Type B pancreatic cell (in vitro differentiated cells): ENCODE results near the gene TNFAIP6. TPM values are rescaled to one million over a fixed set of nuclear protein-coding genes. Genes with fewer than 3 reads are reported as not detected.

Source experiments
- DNase-seq: peaks from one replicate; pipeline ENCODE4 v3.0.0; 2021; ENCODE audit warnings: mixed read lengths; ENCODE audit not compliant: unreplicated experiment; ENCODE audit errors: extremely low spot score
- H3K27ac Mint-ChIP-seq: 2 replicates; pipeline ENCODE4 v1.8.0; 2021; ENCODE audit warnings: mild to moderate bottlenecking, mixed read lengths
- H3K27me3 Mint-ChIP-seq: 2 replicates; pipeline ENCODE4 v1.8.0; 2021; ENCODE audit warnings: mixed read lengths
- H3K36me3 Mint-ChIP-seq: 2 replicates; pipeline ENCODE4 v1.8.0; 2021; ENCODE audit warnings: mixed read lengths
- H3K4me1 Mint-ChIP-seq: one replicate; pipeline ENCODE4 v1.8.0; 2021; ENCODE audit warnings: mixed read lengths; ENCODE audit not compliant: unreplicated experiment
- H3K4me3 Mint-ChIP-seq: 2 replicates; pipeline ENCODE4 v1.8.0; 2021; ENCODE audit warnings: mild to moderate bottlenecking, mixed read lengths
- H3K9me3 Mint-ChIP-seq: 2 replicates; pipeline ENCODE4 v1.8.0; 2021; ENCODE audit warnings: mixed read lengths
- total RNA-seq: library from RNA; stranded (reverse); gene quantifications from 2 replicates; pipeline ENCODE4 v1.2.1, GENCODE V29; 2021; ENCODE audit warnings: low replicate concordance
- TF ChIP-seq, protein P1 (sequence below): fragments of 200-600 bp; sonication (generic); conservative IDR thresholded peaks from 2 replicates; pipeline ENCODE4 v1.5.0; 2021; ENCODE audit warnings: antibody characterized with exemption, mild to moderate bottlenecking

Gene TNFAIP6
- total RNA-seq, 1 donor from 2014 or later = 0.87 TPM

DNA sequence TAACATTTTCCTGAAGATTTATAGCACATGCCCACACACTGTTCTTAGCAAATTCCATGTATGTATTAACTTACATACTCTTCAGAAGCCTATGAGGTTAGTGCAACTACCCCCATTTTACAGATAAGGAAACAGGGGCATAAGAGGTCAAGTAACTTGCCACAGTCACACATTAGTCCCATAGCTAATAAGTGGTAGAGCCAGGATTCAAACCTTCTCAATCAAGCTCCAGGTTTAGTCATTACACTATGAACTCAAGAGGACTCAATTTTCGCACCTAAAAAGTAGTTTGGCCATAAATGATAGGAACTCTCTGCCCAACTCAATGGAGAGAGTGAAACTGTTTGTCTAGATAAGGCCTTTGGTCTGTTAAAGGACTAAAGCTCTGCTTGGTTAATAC is 42.6 kb downstream of the TNFAIP6 start:
- H3K27me3 Mint-ChIP-seq = no peaks in the 10 kb centered on the region
- TF ChIP-seq, protein P1, sequence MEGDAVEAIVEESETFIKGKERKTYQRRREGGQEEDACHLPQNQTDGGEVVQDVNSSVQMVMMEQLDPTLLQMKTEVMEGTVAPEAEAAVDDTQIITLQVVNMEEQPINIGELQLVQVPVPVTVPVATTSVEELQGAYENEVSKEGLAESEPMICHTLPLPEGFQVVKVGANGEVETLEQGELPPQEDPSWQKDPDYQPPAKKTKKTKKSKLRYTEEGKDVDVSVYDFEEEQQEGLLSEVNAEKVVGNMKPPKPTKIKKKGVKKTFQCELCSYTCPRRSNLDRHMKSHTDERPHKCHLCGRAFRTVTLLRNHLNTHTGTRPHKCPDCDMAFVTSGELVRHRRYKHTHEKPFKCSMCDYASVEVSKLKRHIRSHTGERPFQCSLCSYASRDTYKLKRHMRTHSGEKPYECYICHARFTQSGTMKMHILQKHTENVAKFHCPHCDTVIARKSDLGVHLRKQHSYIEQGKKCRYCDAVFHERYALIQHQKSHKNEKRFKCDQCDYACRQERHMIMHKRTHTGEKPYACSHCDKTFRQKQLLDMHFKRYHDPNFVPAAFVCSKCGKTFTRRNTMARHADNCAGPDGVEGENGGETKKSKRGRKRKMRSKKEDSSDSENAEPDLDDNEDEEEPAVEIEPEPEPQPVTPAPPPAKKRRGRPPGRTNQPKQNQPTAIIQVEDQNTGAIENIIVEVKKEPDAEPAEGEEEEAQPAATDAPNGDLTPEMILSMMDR = no peak
- no peaks in the 10 kb centered on the region for H3K4me1 Mint-ChIP-seq
- H3K36me3 Mint-ChIP-seq = no peaks in the 10 kb centered on the region
- H3K4me3 Mint-ChIP-seq = no peak overlapping the region
- no peaks in the 10 kb centered on the region for H3K9me3 Mint-ChIP-seq
- no peak overlapping the region for H3K27ac Mint-ChIP-seq
- no peak for DNase-seq

DNA sequence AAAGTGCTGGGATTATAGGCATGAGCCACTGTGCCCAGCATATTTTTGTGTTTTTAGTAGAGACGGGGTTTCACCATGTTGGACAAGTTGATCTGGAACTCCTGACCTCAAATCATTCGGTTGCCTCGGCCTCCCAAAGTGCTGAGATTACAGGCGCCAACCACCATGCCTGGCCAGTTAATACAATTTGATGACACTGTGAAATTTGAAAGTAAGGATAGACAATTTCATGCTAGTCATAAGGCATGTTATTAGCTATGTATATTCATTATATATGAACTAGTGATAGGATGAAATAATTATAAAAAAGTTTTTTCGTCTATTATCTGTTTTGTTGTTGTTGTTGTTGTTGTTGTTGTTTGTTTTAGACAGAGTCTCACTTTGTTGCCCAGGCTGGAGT is 43.8 kb downstream of the TNFAIP6 start:
- H3K4me1 Mint-ChIP-seq = no peaks in the 10 kb centered on the region
- no peak for DNase-seq
- H3K27me3 Mint-ChIP-seq = no peaks in the 10 kb centered on the region
- no peak overlapping the region for H3K4me3 Mint-ChIP-seq
- no peak overlapping the region for H3K27ac Mint-ChIP-seq
- TF ChIP-seq, protein P1 = no peak
- H3K36me3 Mint-ChIP-seq = no peaks in the 10 kb centered on the region
- H3K9me3 Mint-ChIP-seq = no peaks in the 10 kb centered on the region

DNA sequence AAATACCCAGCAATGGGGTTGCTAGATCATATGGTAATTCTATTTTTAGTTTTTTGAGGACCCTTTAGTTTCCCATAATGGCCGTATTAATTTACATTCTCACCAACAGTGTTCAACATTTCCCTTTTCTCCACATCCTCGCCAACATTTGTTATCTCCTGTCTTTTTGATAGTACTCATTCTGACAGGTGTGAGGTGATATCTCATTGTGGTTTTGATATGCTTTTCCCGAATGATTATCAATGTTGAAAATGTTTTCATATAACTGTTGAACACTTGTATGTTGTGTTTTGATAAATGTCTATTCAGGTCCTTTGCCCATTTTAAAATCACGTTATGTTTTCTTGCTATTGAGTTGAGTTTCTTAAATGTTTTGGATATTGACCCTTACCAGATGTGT is 46.5 kb downstream of the TNFAIP6 start:
- no peak for DNase-seq
- Mint-ChIP-seq H3K27ac (no peak overlapping the region), H3K4me1 (no peaks in the 10 kb centered on the region), H3K4me3 (no peak overlapping the region), H3K9me3 (no peaks in the 10 kb centered on the region), H3K36me3 (no peaks in the 10 kb centered on the region), H3K27me3 (no peaks in the 10 kb centered on the region)
- TF ChIP-seq, protein P1 = no peak

DNA sequence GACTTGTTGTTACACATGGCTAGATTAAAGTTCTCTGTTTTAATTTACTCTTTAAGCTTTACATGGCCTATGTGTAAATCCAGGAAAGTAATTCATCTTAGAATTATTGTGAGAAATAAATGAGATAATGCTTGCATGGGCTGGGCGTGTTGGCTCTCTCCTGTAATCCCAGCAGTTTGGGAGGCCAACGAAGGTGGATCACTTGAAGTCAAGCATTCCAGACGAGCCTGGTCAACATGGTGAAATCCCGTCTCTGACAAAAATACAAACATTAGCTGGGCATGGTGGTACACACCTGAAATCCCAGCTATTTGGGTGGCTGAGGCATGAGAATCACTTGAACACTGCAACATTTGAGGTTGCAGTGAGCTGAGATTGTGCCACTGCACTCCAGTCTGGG is 48.0 kb downstream of the TNFAIP6 start:
- DNase-seq = no peak
- Mint-ChIP-seq H3K4me1 (peaks cover 5% of the 10 kb centered on the region), H3K36me3 (peaks cover 1% of the 10 kb centered on the region)

DNA sequence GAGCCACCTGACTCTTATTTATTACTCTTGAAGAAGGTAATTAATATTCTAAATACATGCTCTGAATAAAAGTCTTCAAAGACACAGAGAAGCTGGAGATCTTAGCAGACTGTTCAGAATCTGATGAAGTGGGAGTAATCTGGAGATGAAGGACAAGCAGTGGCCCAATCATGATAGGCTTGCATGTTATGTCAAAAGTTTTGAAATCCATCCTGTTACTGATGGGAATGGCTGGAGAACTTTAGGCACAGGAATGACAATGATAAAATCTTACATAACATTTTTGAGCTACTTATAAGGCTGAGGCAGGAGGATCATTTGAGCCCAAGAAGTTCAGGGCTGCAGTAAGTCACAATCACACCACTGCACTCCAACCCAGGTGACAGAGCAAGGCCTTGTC is 49.9 kb downstream of the TNFAIP6 start:
- no peak overlapping the region for H3K27ac Mint-ChIP-seq

More for the DNA sequence above, 48.0 kb downstream of the TNFAIP6 start:
- H3K27ac Mint-ChIP-seq = no peak overlapping the region
- H3K27me3 Mint-ChIP-seq = no peaks in the 10 kb centered on the region
- H3K4me3 Mint-ChIP-seq = no peak overlapping the region
- TF ChIP-seq, protein P1 = no peak
- H3K9me3 Mint-ChIP-seq = peaks cover 4% of the 10 kb centered on the region

More for the DNA sequence above, 49.9 kb downstream of the TNFAIP6 start:
- Mint-ChIP-seq H3K4me3 (no peak overlapping the region), H3K9me3 (peaks cover 4% of the 10 kb centered on the region), H3K36me3 (peaks cover 10% of the 10 kb centered on the region), H3K27me3 (no peaks in the 10 kb centered on the region), H3K4me1 (peaks cover 12% of the 10 kb centered on the region)
- DNase-seq = no peak
- TF ChIP-seq, protein P1 = no peak
